Upper lobe of left lung (tissue), 6 donors: Measurements from ENCODE around the gene FAM149A. TPM values are rescaled to one million over a fixed set of nuclear protein-coding genes. Genes with fewer than 3 reads are reported as not detected.
A peak's percentile ranks its signal among the peaks of the same experiment; 100 is the strongest.

Experiments
- ATAC-seq, 2 donors: fragments of 200-7000 bp; cut with Tn5 transposase; one replicate each; pipeline ENCODE4 v1.9.1; 2022; ENCODE audit warnings: mild to moderate bottlenecking in 2 of 2, moderate library complexity in 2 of 2; ENCODE audit not compliant: low FRiP score in 2 of 2
- DNase-seq, 2 donors: peaks; one replicate each; pipeline ENCODE4 v3.0.0-alpha.2; 2019 to 2020
- H3K27ac ChIP-seq, 4 donors: fragments of 200-600 bp; sonication (generic); one replicate each; pipeline ENCODE4 v1.5.1; 2016 to 2019
- H3K27me3 ChIP-seq, 4 donors: fragments of 200-600 bp; sonication (generic); one replicate each; pipeline ENCODE4 v1.5.1; 2017 to 2019
- H3K36me3 ChIP-seq, 4 donors: fragments of 200-600 bp; sonication (generic); one replicate each; pipeline ENCODE4 v1.5.1; 2016 to 2019
- H3K4me1 ChIP-seq, 4 donors: fragments of 200-600 bp; sonication (generic); one replicate each; pipeline ENCODE4 v1.5.1; 2018 to 2019
- H3K4me3 ChIP-seq, 4 donors: fragments of 200-600 bp; sonication (generic); one replicate each; pipeline ENCODE4 v1.5.1; 2017 to 2019; ENCODE audit warnings: mild to moderate bottlenecking in 2 of 4, moderate library complexity in 1 of 4
- H3K9me3 ChIP-seq, 4 donors: fragments of 200-600 bp; sonication (generic); one replicate each; pipeline ENCODE4 v1.5.1; 2018 to 2019
- CTCF ChIP-seq, 6 experiments: fragments of 450-650 bp in 4 of 6; fragments of 200-600 bp in 2 of 6; sonication (generic) in 2 of 6; IDR thresholded peaks; one replicate each; pipeline ENCODE4 v1.5.1; 2016 to 2019; ENCODE audit warnings: antibody characterized with exemption in 6 of 6
- EP300 ChIP-seq, 4 donors: sonication (generic); formaldehyde crosslinking; IDR thresholded peaks; one replicate each; pipeline ENCODE4 v1.5.1; 2017; ENCODE audit warnings: antibody characterized with exemption in 4 of 4, control low read depth in 2 of 4
- POLR2A ChIP-seq, 4 donors: fragments of 450-650 bp; IDR thresholded peaks; one replicate each; pipeline ENCODE4 v1.5.1; 2016 to 2017; ENCODE audit warnings: antibody characterized with exemption in 4 of 4, mild to moderate bottlenecking in 2 of 4
- POLR2AphosphoS5 ChIP-seq, 2 donors: sonication (generic); formaldehyde crosslinking; IDR thresholded peaks; one replicate each; pipeline ENCODE4 v1.5.1; 2017; ENCODE audit warnings: antibody characterized with exemption in 2 of 2
- WGBS, 2 donors: methylation state at CpG; one replicate each; pipeline ENCODE4 v1.1.5; 2017 to 2018; 5-methylcytosine and 5-hydroxymethylcytosine counted together
- total RNA-seq, 6 donors: library from RNA; depleted of rRNA in 4 of 6; stranded (reverse); fragments of >200 nt in 4 of 6; gene quantifications; one replicate each; pipeline versions ENCODE4 v1.1.0 to v1.2.1, GENCODE V29; 2016 to 2021
- donor health status: DM: no; HTN: no; CAD: no; lungs with moderate emphysema.
- donor health status: DM: no; HTN: yes; CAD: no; lungs with severe emphysema.

The FAM149A gene
- total RNA-seq, 6 donors from 2014 or later: 11.0 to 43.5 (median 19.2) TPM

GRCh38 chr4:186068581-186069348, 35.7 kb upstream of the FAM149A start, which contains the start of gene TLR3:
TLR3 (plus strand) TSS chr4:186069156; CDS start chr4:186076620, 7,464 bp downstream.
- WGBS, 2 donors: 1 to 5% methylated on average over 12 of the region's 12 CpGs
- Histone ChIP-seq H3K36me3 (no peaks in the 10 kb centered on the region), H3K27me3 (no peaks in the 10 kb centered on the region), H3K4me1 (peaks cover 4 to 27% (median 15%) of the 10 kb centered on the region in 4 donors), H3K4me3 (peak within 1 kb of the TSS; percentile 42 to 63 (median 56)), H3K9me3 (no peaks in the 10 kb centered on the region), H3K27ac (peak within 1 kb of the TSS; percentile 48 to 84 (median 67))
- TF ChIP-seq POLR2A (IDR thresholded peaks at IDR 0.05) (peak in 1 of 4 donors; percentile 28), EP300 (IDR thresholded peaks at IDR 0.05) (no peak)
- ATAC-seq (peak in 1 of 2 donors; percentile 81), DNase-seq (no peak)

GRCh38 chr4:186069729-186070128, 34.8 kb upstream of the FAM149A start:
- whole genome bisulfite sequencing, 2 donors: 44 to 69% methylated on average over 4 of the region's 4 CpGs
- peak overlapping the region; percentile 42 to 63 (median 56) for H3K4me3 ChIP-seq
- H3K27me3 ChIP-seq: no peaks in the 10 kb centered on the region
- no peaks in the 10 kb centered on the region for H3K36me3 ChIP-seq
- H3K9me3 ChIP-seq: no peaks in the 10 kb centered on the region
- peak overlapping the region; percentile 48 to 84 (median 67) for H3K27ac ChIP-seq
- TF ChIP-seq EP300 (IDR thresholded peaks at IDR 0.05) (no peak), POLR2A (IDR thresholded peaks at IDR 0.05) (no peak), CTCF (IDR thresholded peaks at IDR 0.05) (no peak), POLR2AphosphoS5 (IDR thresholded peaks at IDR 0.05) (no peak)
- ATAC-seq: no peak
- DNase-seq: no peak
- peaks cover 10 to 33% (median 17%) of the 10 kb centered on the region in 4 donors for H3K4me1 ChIP-seq

GRCh38 chr4:186072516-186072915, 32.0 kb upstream of the FAM149A start:
- no peaks in the 10 kb centered on the region for H3K36me3 ChIP-seq
- TF ChIP-seq EP300 (IDR thresholded peaks at IDR 0.05) (no peak), POLR2A (IDR thresholded peaks at IDR 0.05) (no peak), CTCF (IDR thresholded peaks at IDR 0.05) (no peak)
- H3K4me1 ChIP-seq: peaks cover 10 to 34% (median 17%) of the 10 kb centered on the region in 4 donors
- DNase-seq (no peak), ATAC-seq (no peak)
- H3K9me3 ChIP-seq: no peaks in the 10 kb centered on the region
- no peak overlapping the region for H3K4me3 ChIP-seq
- WGBS, 2 donors: 97 to 98% methylated on average over 10 of the region's 10 CpGs
- H3K27me3 ChIP-seq: no peaks in the 10 kb centered on the region
- no peak overlapping the region for H3K27ac ChIP-seq

- TF ChIP-seq EP300 (IDR thresholded peaks at IDR 0.05) (peak in 3 of 4 donors; percentile 52 to 91 (median 64)), CTCF (IDR thresholded peaks at IDR 0.05) (no peak), POLR2A (IDR thresholded peaks at IDR 0.05) (peak in 2 of 4 donors; percentile 35 to 45), POLR2AphosphoS5 (IDR thresholded peaks at IDR 0.05) (peak; percentile 35 to 69)
- Histone ChIP-seq H3K27me3 (no peaks in the 10 kb centered on the region), H3K9me3 (no peaks in the 10 kb centered on the region), H3K4me3 (no peak overlapping the region), H3K4me1 (peaks cover 10 to 23% (median 14%) of the 10 kb centered on the region in 4 donors), H3K36me3 (peaks cover 0 to 5% (median 2%) of the 10 kb centered on the region in 4 donors), H3K27ac (peak overlapping the region; percentile 0 to 71 (median 32))
- WGBS, 2 donors: 52 to 53% methylated on average over 7 of the region's 7 CpGs
- ATAC-seq (peak; percentile 75 to 94), DNase-seq (peak in 1 of 2 donors; percentile 92)
Measured at GRCh38 chr4:186074189-186074588, 30.3 kb upstream of the FAM149A start.

GRCh38 chr4:186078981-186079638, 25.4 kb upstream of the FAM149A start:
- no peak for DNase-seq
- peak overlapping the region in 1 of 4 donors; percentile 3 for H3K27ac ChIP-seq
- 70 to 76% methylated on average over 11 of the region's 11 CpGs for WGBS, 2 donors
- H3K4me3 ChIP-seq: no peak overlapping the region
- no peaks in the 10 kb centered on the region for H3K27me3 ChIP-seq
- TF ChIP-seq EP300 (IDR thresholded peaks at IDR 0.05): no peak
- no peak for TF ChIP-seq POLR2A (IDR thresholded peaks at IDR 0.05)
- no peak for TF ChIP-seq CTCF (IDR thresholded peaks at IDR 0.05)
- TF ChIP-seq POLR2AphosphoS5 (IDR thresholded peaks at IDR 0.05): no peak
- H3K36me3 ChIP-seq: peaks cover 0 to 24% (median 2%) of the 10 kb centered on the region in 4 donors
- no peak for ATAC-seq
- H3K4me1 ChIP-seq: peaks cover 0 to 5% (median 2%) of the 10 kb centered on the region in 4 donors
- H3K9me3 ChIP-seq: no peaks in the 10 kb centered on the region
